NT2/D1 (cell line): Measurements from ENCODE around the gene ZNF500.

Source experiments
- YY1 ChIP-seq: IDR thresholded peaks from 2 replicates; pipeline ENCODE4 v1.6.1; 2011; ENCODE audit not compliant: insufficient read length, insufficient read depth
- ZNF274 ChIP-seq: IDR thresholded peaks from 2 replicates; pipeline ENCODE4 v1.6.1; 2011; ENCODE audit warnings: mild to moderate bottlenecking, low read depth, low read length

DNA sequence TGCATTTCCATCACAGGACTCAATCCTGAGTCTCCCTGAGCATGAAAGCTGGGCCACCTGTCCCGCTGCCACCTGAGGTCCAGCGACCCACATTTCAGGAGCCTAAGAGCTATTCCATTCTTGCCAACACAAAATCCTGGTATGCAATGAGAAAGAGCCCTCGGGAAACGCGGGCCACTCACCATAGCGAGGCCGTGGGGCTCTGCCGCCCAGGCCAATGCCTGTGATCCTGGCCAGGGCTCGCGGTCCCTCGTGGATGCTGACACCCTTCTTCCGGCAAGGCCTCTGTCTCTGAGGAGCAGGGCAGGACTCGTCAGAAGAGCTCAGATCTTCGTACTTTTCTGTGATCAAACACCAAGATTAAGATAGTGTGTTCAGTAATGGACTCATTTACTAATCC lies 62.0 kb downstream of the ZNF500 start:
- TF ChIP-seq ZNF274 (no peak), YY1 (no peak)
